Spleen (tissue), 11 donors: Measurements from ENCODE around the gene NBEA. TPM values are rescaled to one million over a fixed set of nuclear protein-coding genes. Genes with fewer than 3 reads are reported as not detected.

Source experiments
- DNase-seq: peaks from one replicate; pipeline ENCODE4 v3.0.0-alpha.2; 2020
- H3K27ac ChIP-seq, 8 donors: fragments of 200-600 bp; sonication (generic) in 7 of 8; 1 replicate in 4 of 8; 2 replicates in 4 of 8; pipeline versions ENCODE4 v1.5.0 to v1.8.0; 2016 to 2021; ENCODE audit warnings: inconsistent platforms in 4 of 8, mild to moderate bottlenecking in 4 of 8, moderate library complexity in 1 of 8
- H3K27me3 ChIP-seq, 7 donors: fragments of 200-600 bp; sonication (generic) in 6 of 7; replicated peaks in 1 of 7; 1 replicate in 4 of 7; 2 replicates in 3 of 7; pipeline versions ENCODE4 v1.5.0 to v1.8.0; 2016 to 2021; ENCODE audit warnings: inconsistent platforms in 3 of 7, mild to moderate bottlenecking in 1 of 7
- H3K36me3 ChIP-seq, 6 donors: fragments of 200-600 bp; sonication (generic) in 5 of 6; 1 replicate in 4 of 6; 2 replicates in 2 of 6; pipeline versions ENCODE4 v1.5.0 to v1.8.0; 2016 to 2021; ENCODE audit warnings: inconsistent platforms in 2 of 6
- H3K4me1 ChIP-seq, 6 donors: fragments of 200-600 bp; sonication (generic) in 5 of 6; 1 replicate in 3 of 6; 2 replicates in 3 of 6; pipeline versions ENCODE4 v1.5.0 to v1.8.0; 2016 to 2021; ENCODE audit warnings: inconsistent platforms in 3 of 6
- H3K4me3 ChIP-seq, 8 donors: fragments of 200-600 bp; sonication (generic) in 7 of 8; 1 replicate in 4 of 8; 2 replicates in 4 of 8; pipeline versions ENCODE4 v1.5.0 to v1.8.0; 2016 to 2021; ENCODE audit warnings: inconsistent platforms in 4 of 8, mild to moderate bottlenecking in 4 of 8, moderate library complexity in 2 of 8
- H3K9me3 ChIP-seq, 8 donors: fragments of 200-600 bp; sonication (generic) in 7 of 8; 1 replicate in 4 of 8; 2 replicates in 4 of 8; pipeline versions ENCODE4 v1.5.0 to v1.8.0; 2016 to 2021; ENCODE audit warnings: inconsistent platforms in 4 of 8
- CTCF ChIP-seq, 11 experiments: fragments of 200-600 bp in 7 of 11; fragments of 450-650 bp in 4 of 11; sonication (generic) in 4 of 11; IDR thresholded peaks in 8 of 11; conservative IDR thresholded peaks in 3 of 11; 1 replicate in 7 of 11; 2 replicates in 4 of 11; pipeline versions ENCODE4 v1.4.0 to v1.8.0; 2016 to 2021; ENCODE audit warnings: antibody characterized with exemption in 11 of 11, inconsistent platforms in 4 of 11, mild to moderate bottlenecking in 1 of 11
- POLR2A ChIP-seq, 3 donors: fragments of 450-650 bp; IDR thresholded peaks; one replicate each; pipeline ENCODE4 v1.5.1; 2017; ENCODE audit warnings: antibody characterized with exemption in 3 of 3, mild to moderate bottlenecking in 1 of 3
- POLR2AphosphoS5 ChIP-seq, 3 donors: sonication (generic); formaldehyde crosslinking; IDR thresholded peaks; one replicate each; pipeline ENCODE4 v1.5.1; 2017; ENCODE audit warnings: antibody characterized with exemption in 3 of 3
- WGBS, 5 donors: extraction: QIAGEN DNeasy Blood & Tissue Kit in 3 of 5; methylation state at CpG; one replicate each; pipeline versions ENCODE4 v1.1.5 to v1.1.7; 2013 to 2018; 5-methylcytosine and 5-hydroxymethylcytosine counted together
- intact Hi-C: fragments of 100-400 bp; cut with DNase I; formaldehyde crosslinking; loops from one replicate; pipeline ENCODE4 v1.15.0; 2023; ENCODE audit warnings: low total_unique reads
- polyA plus RNA-seq, 3 donors: library from polyadenylated mRNA; stranded (reverse); fragments of 200-250 nt; gene quantifications; one replicate each; pipeline ENCODE4 v1.2.1, GENCODE V29; 2013
- total RNA-seq, 7 donors: library from RNA; depleted of rRNA in 3 of 7; stranded (reverse); fragments of >200 nt in 3 of 7; fragmentation: NEBNext Ultra II Directional in 4 of 7; extraction: Animal tissue kit (Norgen Biotek cat#: 25700) in 4 of 7; gene quantifications; one replicate each; pipeline versions ENCODE4 v1.1.0 to v1.2.1, GENCODE V29; 2016 to 2021
- donor health status: healthy with polysubstance abuse.
- donor health status: DM: no; HTN: no; CAD: no; lungs with moderate emphysema.
- donor health status: DM: no; HTN: no; CAD: no.
- donor health status: Bipolar disorder and iron deficiency.
- donor health status: healthy.
- donor health status: DM: no; HTN: no; CAD: no.
- donor health status: DM: yes; HTN: yes; CAD: no.

The NBEA gene
- total and polyA plus RNA-seq, 10 donors = 1.8 to 27.7 (median 12.9) TPM

GRCh38 chr13:35694031-35694430 lies 752.0 kb downstream of the NBEA start:
- no peak for DNase-seq
- intact Hi-C loops = no loop called here
- H3K9me3 ChIP-seq = peaks cover 0 to 5% (median 0%) of the 10 kb centered on the region in 8 donors
- H3K4me1 ChIP-seq = no peaks in the 10 kb centered on the region
- H3K27ac ChIP-seq = no peak overlapping the region
- no peaks in the 10 kb centered on the region for H3K27me3 ChIP-seq
- H3K4me3 ChIP-seq = no peak overlapping the region
- WGBS, 5 donors = 85 to 94% (median 89%) methylated on average over 13 of the region's 13 CpGs
- no peak for TF ChIP-seq POLR2AphosphoS5 (IDR thresholded peaks at IDR 0.05)
- TF ChIP-seq POLR2A (IDR thresholded peaks at IDR 0.05) = no peak
- no peak for TF ChIP-seq CTCF (IDR thresholded peaks at IDR 0.05 in 8 of 11, conservative IDR thresholded peaks at IDR 0.05 in 3 of 11)
- no peaks in the 10 kb centered on the region for H3K36me3 ChIP-seq

GRCh38 chr13:35694549-35695447 lies 752.7 kb downstream of the NBEA start:
- intact Hi-C loops = no loop called here
- 79 to 89% (median 85%) methylated on average over 22 to 26 of the region's 26 CpGs for WGBS, 5 donors

GRCh38 chr13:35695448-35695770 lies 753.3 kb downstream of the NBEA start:
- H3K36me3 ChIP-seq = no peaks in the 10 kb centered on the region
- intact Hi-C loops = no loop called here
- H3K4me3 ChIP-seq = no peak overlapping the region
- DNase-seq = no peak
- no peaks in the 10 kb centered on the region for H3K4me1 ChIP-seq
- H3K27ac ChIP-seq = no peak overlapping the region
- 89 to 94% (median 91%) methylated on average over 15 of the region's 15 CpGs for WGBS, 5 donors
- peaks cover 0 to 5% (median 0%) of the 10 kb centered on the region in 8 donors for H3K9me3 ChIP-seq
- TF ChIP-seq POLR2A (IDR thresholded peaks at IDR 0.05) (no peak), CTCF (IDR thresholded peaks at IDR 0.05 in 8 of 11, conservative IDR thresholded peaks at IDR 0.05 in 3 of 11) (no peak), POLR2AphosphoS5 (IDR thresholded peaks at IDR 0.05) (no peak)
- H3K27me3 ChIP-seq = peaks cover 0 to 5% (median 0%) of the 10 kb centered on the region in 7 donors

More at GRCh38 chr13:35694549-35695447, 752.7 kb downstream of the NBEA start:
- no peaks in the 10 kb centered on the region for H3K4me1 ChIP-seq
- no peaks in the 10 kb centered on the region for H3K36me3 ChIP-seq
- H3K9me3 ChIP-seq = peaks cover 0 to 5% (median 0%) of the 10 kb centered on the region in 8 donors
- no peak for TF ChIP-seq CTCF (IDR thresholded peaks at IDR 0.05 in 8 of 11, conservative IDR thresholded peaks at IDR 0.05 in 3 of 11)
- TF ChIP-seq POLR2A (IDR thresholded peaks at IDR 0.05) = no peak
- no peak for TF ChIP-seq POLR2AphosphoS5 (IDR thresholded peaks at IDR 0.05)
- H3K27ac ChIP-seq = no peak overlapping the region
- no peak overlapping the region for H3K4me3 ChIP-seq
- H3K27me3 ChIP-seq = peaks cover 0 to under 1% (median 0%) of the 10 kb centered on the region in 7 donors
- no peak for DNase-seq

- H3K27ac ChIP-seq = no peak overlapping the region
- H3K4me3 ChIP-seq = no peak overlapping the region
- intact Hi-C loops = no loop called here
- peaks cover 0 to 5% (median 0%) of the 10 kb centered on the region in 8 donors for H3K9me3 ChIP-seq
- TF ChIP-seq POLR2AphosphoS5 (IDR thresholded peaks at IDR 0.05) (no peak), CTCF (IDR thresholded peaks at IDR 0.05 in 8 of 11, conservative IDR thresholded peaks at IDR 0.05 in 3 of 11) (no peak), POLR2A (IDR thresholded peaks at IDR 0.05) (no peak)
- peaks cover 0 to 12% (median 0%) of the 10 kb centered on the region in 7 donors for H3K27me3 ChIP-seq
- 59 to 75% (median 64%) methylated on average over 7 of the region's 7 CpGs for WGBS, 5 donors
- no peaks in the 10 kb centered on the region for H3K4me1 ChIP-seq
- no peaks in the 10 kb centered on the region for H3K36me3 ChIP-seq
- DNase-seq = no peak
Observed at GRCh38 chr13:35697186-35697730, 755.2 kb downstream of the NBEA start.
